ENCODE results near the gene SETD2.

- TF ChIP-seq SUZ12 (IDR thresholded peaks at IDR 0.05; ENCODE audit: extremely low read depth, insufficient read depth, insufficient read length): no peak
- no peak for TF ChIP-seq YY1 (IDR thresholded peaks at IDR 0.05; ENCODE audit: insufficient read depth, insufficient read length)
Observed at GRCh38 chr3:47008851-47009224, 155.1 kb downstream of the SETD2 start.

Measured in NT2/D1 (cell line).